T-helper 22 cell (primary cell): ENCODE results near the gene ADGRB2.

Experiments
- DNase-seq: peaks from one replicate; pipeline ENCODE4 v3.0.0-alpha.2; 2020; ENCODE audit warnings: low read depth

The ADGRB2 gene

GRCh38 chr1:31679091-31679490, 85.0 kb downstream of the ADGRB2 start:
- no peak for DNase-seq

GRCh38 chr1:31678681-31679080, 85.5 kb downstream of the ADGRB2 start:
- no peak for DNase-seq

DNA sequence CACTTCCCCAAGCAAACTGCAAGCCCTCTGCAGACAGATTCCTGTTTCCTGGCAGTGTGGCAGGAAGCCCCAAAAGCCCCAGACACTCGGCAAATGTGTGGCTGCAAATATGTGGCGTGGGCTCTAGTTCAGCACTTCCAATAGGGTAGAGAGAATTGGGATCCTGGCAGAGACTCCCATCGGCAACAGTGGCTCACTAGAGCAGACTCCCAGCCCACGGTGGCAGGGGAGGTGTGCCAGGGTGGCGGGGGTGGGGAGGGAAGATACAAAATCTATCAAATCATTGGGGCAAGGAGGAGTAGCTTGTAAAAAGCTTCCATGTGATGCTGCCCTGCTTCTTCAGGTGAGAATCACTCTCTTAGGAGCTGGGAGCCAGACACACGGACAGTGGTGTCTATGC, 86.2 kb downstream of the ADGRB2 start:
- no peak for DNase-seq

DNA sequence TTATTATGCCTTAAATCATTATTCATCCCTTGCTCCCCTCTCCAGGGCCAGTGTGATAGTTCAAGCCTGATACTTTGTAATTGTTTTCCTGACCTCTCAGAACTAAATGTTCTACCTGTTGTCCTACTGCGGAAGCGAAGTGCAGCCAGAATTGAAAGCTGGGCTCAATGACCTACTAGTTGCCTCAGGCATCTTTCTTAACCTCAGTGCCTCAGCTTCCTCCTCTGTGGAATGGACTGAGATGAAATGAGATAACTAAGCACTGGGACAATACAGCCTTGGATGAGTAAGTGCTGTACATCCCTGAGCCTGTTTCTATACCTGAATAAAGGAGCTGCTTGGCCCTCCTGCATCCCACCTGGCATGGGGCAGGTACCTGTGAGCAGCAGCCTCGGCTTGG, 86.7 kb downstream of the ADGRB2 start:
- DNase-seq: no peak
